ENCODE results near the gene KRT33B.

DNA sequence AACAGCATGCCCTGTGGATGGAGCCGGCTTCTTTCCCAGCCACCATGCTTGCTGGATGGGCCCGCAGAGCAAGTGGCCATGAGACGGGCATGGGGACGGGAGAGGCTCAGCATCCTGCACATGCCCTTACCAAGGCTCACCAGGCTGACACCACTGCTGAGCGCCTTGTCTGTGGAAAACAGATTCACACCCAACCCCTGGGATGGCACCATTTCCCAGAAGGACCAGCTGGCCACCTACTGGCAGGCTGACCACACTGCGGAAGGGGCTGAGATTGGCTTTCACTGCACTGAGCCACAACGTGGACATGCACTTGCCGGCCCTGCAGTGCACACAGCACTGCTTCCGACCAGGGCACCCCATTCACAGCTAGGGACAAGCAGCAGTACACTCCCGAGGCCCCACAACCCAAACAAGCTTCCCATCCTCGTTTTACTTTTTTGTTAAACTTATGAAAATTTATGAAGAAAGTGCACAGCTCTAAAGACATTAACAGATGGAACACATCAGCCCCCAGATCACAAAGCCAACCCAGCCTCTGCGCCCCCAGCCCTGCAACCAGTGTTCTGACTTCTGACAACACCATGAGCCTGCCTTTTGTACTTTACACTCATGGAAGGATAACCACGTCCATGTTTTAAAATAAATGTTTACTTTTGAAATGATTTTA lies 40.2 kb downstream of the KRT33B start:
- no peak for TF ChIP-seq YY1 (IDR thresholded peaks at IDR 0.05; ENCODE audit: insufficient read depth, insufficient read length)
- TF ChIP-seq ZNF274 (IDR thresholded peaks at IDR 0.05; ENCODE audit: low read depth, low read length): no peak
